K562 (cell line): ENCODE measurements around the gene ZFP3. TPM values are rescaled to one million over a fixed set of nuclear protein-coding genes. Genes with fewer than 3 reads are reported as not detected.
"Not testable (repeated sequence)": the region's sequence is repeated elsewhere in the genome, so short reads cannot be mapped to it uniquely, and the experiment has no call there.

Experiments
- ATAC-seq: fragments of 200-7000 bp; cut with Tn5 transposase; 3 replicates; pipeline ENCODE4 v1.9.1; 2020; ENCODE audit warnings: moderate library complexity
- BruUV-seq: library from RNA; stranded (reverse); fragments of 400-500 nt; replicated peaks from 2 replicates; lab custom pipeline; 2021; lab: Mats Ljungman, UMichigan
- CTCF ChIA-PET: fragments of 300-600 bp; formaldehyde crosslinking; extraction: SDS; loops from one replicate; lab custom pipeline; 2021; ENCODE audit warnings: low intra/inter-chr PET ratio; lab: Yijun Ruan, JAX
- POLR2A ChIA-PET: fragments of 300-600, 350-650 bp; sonication (Branson Sonifier 250); formaldehyde crosslinking; extraction: SDS; loops from one replicate; lab custom pipeline; 2021; ENCODE audit warnings: antibody characterized with exemption, inconsistent platforms; lab: Yijun Ruan, JAX
- DNase-seq, 4 experiments: peaks; one replicate each; pipeline versions ENCODE4 v3.0.0 to v3.0.0-alpha.2; 2011 to 2018; ENCODE audit warnings: low spot score in 3 of 4, mixed read lengths in 3 of 4; ENCODE audit errors: extremely low read depth in 1 of 4
- FAIRE-seq: peaks from 2 replicates; lab custom pipeline; 2011; peaks lifted over from hg19 to GRCh38; lab: Jason Lieb, UNC
- H2AFZ ChIP-seq: 2 replicates; pipeline ENCODE4 v1.6.0; 2011; ENCODE audit warnings: low read depth, low read length, control low read depth, inconsistent platforms
- H3K27ac ChIP-seq: fragments of 200-600 bp; 3 replicates; pipeline ENCODE4 v1.8.0; 2011; ENCODE audit warnings: low read depth, mild to moderate bottlenecking, control low read depth, inconsistent platforms, low read length, moderate library complexity, mixed read lengths; ENCODE audit errors: extremely low read depth
- H3K27me3 ChIP-seq, 2 experiments: fragments of 300-600 bp in 1 of 2; 2 replicates in 1 of 2; 3 replicates in 1 of 2; pipeline versions ENCODE4 v1.6.0 to v1.8.0; 2011; ENCODE audit warnings: inconsistent platforms in 2 of 2, low read length in 2 of 2, mild to moderate bottlenecking in 1 of 2, mixed read lengths in 1 of 2, moderate library complexity in 1 of 2; ENCODE audit not compliant: control insufficient read depth in 2 of 2, insufficient read depth in 2 of 2
- H3K36me3 ChIP-seq: fragments of 300-600 bp; 3 replicates; pipeline ENCODE4 v1.8.0; 2011; ENCODE audit warnings: mild to moderate bottlenecking, low read length, inconsistent platforms; ENCODE audit not compliant: control insufficient read depth, insufficient read depth
- H3K4me1 ChIP-seq, 2 experiments: fragments of 200-600 bp in 1 of 2; replicated peaks in 1 of 2; 2 replicates in 1 of 2; 3 replicates in 1 of 2; pipeline versions ENCODE4 v1.5.1 to v1.8.0; 2011; ENCODE audit warnings: inconsistent platforms in 2 of 2, low read length in 2 of 2, mild to moderate bottlenecking in 1 of 2, mixed read lengths in 1 of 2, moderate library complexity in 1 of 2; ENCODE audit not compliant: control insufficient read depth in 2 of 2, insufficient read depth in 2 of 2
- H3K4me2 ChIP-seq: 2 replicates; pipeline ENCODE4 v1.6.1; 2011; ENCODE audit warnings: low read length, control low read depth, inconsistent platforms, mixed read lengths; ENCODE audit not compliant: insufficient read depth
- H3K4me3 ChIP-seq: fragments of 200-600 bp; sonication (generic), shearing (Covaris generic); 2 replicates; pipeline ENCODE4 v1.5.1; 2016; ENCODE audit warnings: control low read depth, inconsistent platforms
- H3K79me2 ChIP-seq: fragments of 200-600 bp; 3 replicates; pipeline ENCODE4 v1.8.0; 2011; ENCODE audit warnings: low read length, inconsistent platforms; ENCODE audit not compliant: control insufficient read depth, insufficient read depth
- H3K9ac ChIP-seq, 2 experiments: 2 replicates each; pipeline versions ENCODE4 v1.6.0 to v1.6.1; 2011; ENCODE audit warnings: low read depth in 2 of 2, low read length in 2 of 2, control low read depth in 1 of 2, inconsistent platforms in 1 of 2, mild to moderate bottlenecking in 1 of 2, mixed read lengths in 1 of 2; ENCODE audit not compliant: insufficient read depth in 1 of 2
- H3K9me1 ChIP-seq: one replicate; pipeline ENCODE4 v1.6.0; 2011; ENCODE audit warnings: inconsistent platforms, mild to moderate bottlenecking, low read length, moderate library complexity; ENCODE audit not compliant: control insufficient read depth, insufficient read depth
- H3K9me3 ChIP-seq: replicated peaks from 2 replicates; pipeline ENCODE4 v1.5.1; 2011; ENCODE audit warnings: low read depth, low read length, inconsistent platforms; ENCODE audit not compliant: control insufficient read depth, insufficient read depth
- H4K20me1 ChIP-seq: replicated peaks from 2 replicates; pipeline ENCODE4 v1.6.1; 2011; ENCODE audit warnings: low read length, inconsistent platforms, mixed read lengths; ENCODE audit not compliant: control insufficient read depth, insufficient read depth
- HMG20B ChIP-seq: fragments of 250-450 bp; sonication (Bioruptor Pico); IDR thresholded peaks from 2 replicates; pipeline ENCODE4 v1.5.0; 2021; ENCODE audit warnings: mild to moderate bottlenecking
- KLF16 ChIP-seq: IDR thresholded peaks from 2 replicates; pipeline ENCODE4 v1.6.1; 2016; ENCODE audit warnings: antibody characterized with exemption
- SOX6 ChIP-seq: fragments of 450-650 bp; IDR thresholded peaks from 2 replicates; pipeline ENCODE4 v1.6.1; 2014; ENCODE audit warnings: mild to moderate bottlenecking
- THRB ChIP-seq: fragments of 450-650 bp; formaldehyde crosslinking; conservative IDR thresholded peaks from 2 replicates; pipeline ENCODE4 v1.4.0; 2022; ENCODE audit warnings: mild to moderate bottlenecking, missing genetic modification characterization
- USF2 ChIP-seq: sonication (generic); formaldehyde crosslinking; IDR thresholded peaks from 2 replicates; pipeline ENCODE4 v1.5.0; 2020; ENCODE audit warnings: missing genetic modification reagents
- ZNF551 ChIP-seq: fragments of 250-450 bp; sonication (Bioruptor Pico); IDR thresholded peaks from 2 replicates; pipeline ENCODE4 v1.5.0; 2021; ENCODE audit warnings: mild to moderate bottlenecking, moderate library complexity
- WGBS: fragments of 100-300 bp; shearing (Covaris generic); methylation state at CpG from one replicate; pipeline ENCODE4 v1.1.6; 2016; ENCODE audit warnings: low coverage, mixed read lengths; ENCODE audit not compliant: insufficient coverage; ENCODE audit errors: missing lambda C conversion rate; 5-methylcytosine and 5-hydroxymethylcytosine counted together
- in situ Hi-C: fragments of 300-500 bp; cut with MboI; formaldehyde crosslinking; loops from 4 replicates; pipeline ENCODE4 v1.15.0; 2018; ENCODE audit warnings: inconsistent platforms, mixed read lengths
- intact Hi-C: fragments of 100-400 bp; cut with micrococcal nuclease; formaldehyde crosslinking; loops from 2 replicates; pipeline ENCODE4 v1.14.2; 2022
- polyA plus RNA-seq, 8 experiments: library from polyadenylated mRNA; depleted of rRNA in 4 of 8; stranded (reverse) in 5 of 8; unstranded in 3 of 8; fragments of >200 nt; fragmentation: Nextera tagmentation in 2 of 8; fragmentation: Illumina TruSeq in 1 of 8; extraction: Ambion mirVana in 2 of 8; extraction: Trizol in 1 of 8; gene quantifications; 2 replicates each; pipeline versions ENCODE4 v1.2.1 to v1.2.3, GENCODE V29; 2011 to 2014; ENCODE audit warnings: inconsistent platforms in 1 of 8, missing spikeins in 1 of 8
- total RNA-seq, 7 experiments: library from RNA; depleted of rRNA in 6 of 7; stranded (reverse); fragments of >200 nt in 6 of 7; fragmentation: Illumina TruSeq in 2 of 7; extraction: Trizol in 2 of 7; gene quantifications; 2 replicates each; pipeline versions ENCODE4 v1.2.1 to v1.2.3, GENCODE V29; 2011 to 2021; ENCODE audit warnings: low replicate concordance in 1 of 7

ZFP3 gene
- total and polyA plus RNA-seq, 9 of the 15 experiments (the other 6 are each of a cell fraction or from before 2014, with no cell fraction given), result 0.04 TPM; not detected in 8

- H3K4me2 ChIP-seq, H3K27ac ChIP-seq, ATAC-seq, H3K9ac ChIP-seq, H3K4me1 ChIP-seq, FAIRE-seq, BruUV-seq, intact Hi-C loops, H4K20me1 ChIP-seq, H3K4me3 ChIP-seq, H3K36me3 ChIP-seq, H3K9me1 ChIP-seq, H3K79me2 ChIP-seq, H3K9me3 ChIP-seq, H2AFZ ChIP-seq, in situ Hi-C loops, CTCF ChIA-PET, DNase-seq, POLR2A ChIA-PET: not testable (repeated sequence)
- peaks cover 0 to 41% of the 10 kb centered on the region in 2 experiments; a peak in 3 of 5 replicates for H3K27me3 ChIP-seq
- 0% methylated on average over 3 of the region's 5 CpGs for WGBS
Measured at GRCh38 chr17:5130687-5131086, 52.4 kb downstream of the ZFP3 start.

- CTCF ChIA-PET, result no interaction called here
- FAIRE-seq (no peak), ATAC-seq (no peak), DNase-seq (no peak)
- BruUV-seq, result no TSS peak
- H3K9me1 ChIP-seq, result no peaks in the 10 kb centered on the region
- in situ Hi-C loops, result no loop called here
- H3K9me3 ChIP-seq, result no peaks in the 10 kb centered on the region
- H2AFZ ChIP-seq, result no peak overlapping the region
- no peaks in the 10 kb centered on the region for H3K79me2 ChIP-seq
- H3K9ac ChIP-seq, result no peak overlapping the region
- WGBS, result 0% methylated on average over 2 of the region's 7 CpGs
- POLR2A ChIA-PET, result no interaction called here
- intact Hi-C loops, result no loop called here
- H3K4me2 ChIP-seq, result no peak overlapping the region
- no peaks in the 10 kb centered on the region for H3K36me3 ChIP-seq
- no peak overlapping the region for H3K27ac ChIP-seq
- H3K4me1 ChIP-seq, result no peaks in the 10 kb centered on the region
- H4K20me1 ChIP-seq, result no peaks in the 10 kb centered on the region
- H3K27me3 ChIP-seq, result peaks cover 0 to 45% of the 10 kb centered on the region in 2 experiments; a peak in 3 of 5 replicates
- H3K4me3 ChIP-seq, result no peak overlapping the region
- TF ChIP-seq USF2 (CRISPR knock-in tag), result no peak
- TF ChIP-seq ZNF551 (CRISPR knock-in tag), result no peak
- TF ChIP-seq THRB (CRISPR knock-in tag), result no peak
- TF ChIP-seq KLF16, result no peak
- TF ChIP-seq SOX6, result no peak
- no peak for TF ChIP-seq HMG20B
Measured at GRCh38 chr17:5131146-5131715, 53.0 kb downstream of the ZFP3 start.
